HG02870 (cell line): ENCODE results near the gene LCN10.

Experiments
- ATAC-seq: cut with Tn5 transposase; IDR thresholded peaks from one replicate; pipeline ENCODE4 v1.9.1; 2021; ENCODE audit warnings: mild to moderate bottlenecking, moderate library complexity; ENCODE audit not compliant: unreplicated experiment

Gene LCN10

DNA sequence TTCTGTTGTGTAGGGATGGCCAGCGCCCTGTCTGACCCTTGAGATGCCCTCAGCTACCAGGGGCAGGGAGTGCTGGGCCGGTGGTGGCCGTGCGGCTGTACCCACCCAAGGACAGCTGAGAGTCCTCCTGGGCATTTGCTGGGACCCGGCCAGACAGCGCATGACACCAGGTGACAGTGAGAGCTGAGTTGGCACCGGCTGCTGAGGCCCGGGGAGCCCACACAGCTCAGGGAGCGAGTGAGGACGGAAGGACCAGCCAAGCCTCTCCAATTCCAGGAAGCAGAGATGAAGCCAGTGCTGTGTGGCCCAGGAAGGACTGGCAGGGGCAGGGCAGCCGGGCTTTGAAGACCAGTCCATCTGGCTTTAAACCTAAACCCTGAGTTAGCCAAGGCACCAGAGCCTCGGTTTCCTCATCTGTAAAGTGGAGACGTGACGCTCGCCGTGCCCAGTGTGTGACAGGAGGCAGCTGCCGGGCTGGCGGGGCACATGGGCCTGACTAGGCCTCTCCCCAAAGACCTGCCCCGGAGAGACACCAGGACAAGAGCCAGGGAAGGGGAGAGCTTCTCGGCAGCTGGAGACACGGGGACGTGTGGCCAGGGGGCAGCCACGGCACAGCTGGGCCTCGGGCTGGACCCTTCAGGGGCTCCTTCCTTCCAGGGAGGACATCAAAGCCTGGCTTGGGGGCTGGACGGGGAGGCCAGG is 52.5 kb downstream of the LCN10 start:
- ATAC-seq: no peak

GRCh38 chr9:136689108-136689460 is 53.7 kb downstream of the LCN10 start:
- ATAC-seq: no peak

- ATAC-seq: no peak
Measured at GRCh38 chr9:136688274-136689107, 54.2 kb downstream of the LCN10 start.
